AG04450 (cell line): Measurements from ENCODE around the gene LGMN. TPM values are rescaled to one million over a fixed set of nuclear protein-coding genes. Genes with fewer than 3 reads are reported as not detected.

Experiments used
- CTCF ChIA-PET: fragments of 300-600, 350-600 bp; formaldehyde crosslinking; extraction: SDS; loops from one replicate; lab custom pipeline; 2022; ENCODE audit warnings: antibody characterized with exemption, inconsistent platforms; lab: Charles Lee
- POLR2A ChIA-PET: fragments of 350-600 bp; formaldehyde crosslinking; extraction: SDS; loops from one replicate; lab custom pipeline; 2021; ENCODE audit warnings: antibody characterized with exemption, inconsistent platforms; lab: Yijun Ruan, JAX
- DNase-seq: peaks from one replicate; pipeline ENCODE4 v3.0.0-alpha.2; 2011; ENCODE audit warnings: low read depth, low spot score
- H3K27ac ChIP-seq: one replicate; pipeline ENCODE4 v1.5.1; 2012; ENCODE audit warnings: low read depth, low read length, control low read depth
- H3K27me3 ChIP-seq: one replicate; pipeline ENCODE4 v1.6.0; 2012; ENCODE audit warnings: low read length; ENCODE audit not compliant: control insufficient read depth, insufficient read depth
- H3K4me3 ChIP-seq: 2 replicates; pipeline ENCODE4 v1.5.1; 2011; ENCODE audit warnings: mild to moderate bottlenecking, low read depth, low read length, control low read depth
- H3K9me3 ChIP-seq: 2 replicates; pipeline ENCODE4 v1.5.1; 2012; ENCODE audit warnings: low read length; ENCODE audit not compliant: control insufficient read depth, insufficient read depth
- polyA plus RNA-seq: library from polyadenylated mRNA; depleted of rRNA; stranded (reverse); fragments of >200 nt; gene quantifications from 2 replicates; pipeline ENCODE4 v1.2.3, GENCODE V29; 2011
- TF ChIP-seq, protein P1 (sequence below): IDR thresholded peaks from 2 replicates; pipeline ENCODE4 v1.5.1; 2011; ENCODE audit warnings: low read depth, low read length, control low read depth, inconsistent platforms

Gene LGMN
- polyA plus RNA-seq, 1 experiment = 21.8 TPM

DNA sequence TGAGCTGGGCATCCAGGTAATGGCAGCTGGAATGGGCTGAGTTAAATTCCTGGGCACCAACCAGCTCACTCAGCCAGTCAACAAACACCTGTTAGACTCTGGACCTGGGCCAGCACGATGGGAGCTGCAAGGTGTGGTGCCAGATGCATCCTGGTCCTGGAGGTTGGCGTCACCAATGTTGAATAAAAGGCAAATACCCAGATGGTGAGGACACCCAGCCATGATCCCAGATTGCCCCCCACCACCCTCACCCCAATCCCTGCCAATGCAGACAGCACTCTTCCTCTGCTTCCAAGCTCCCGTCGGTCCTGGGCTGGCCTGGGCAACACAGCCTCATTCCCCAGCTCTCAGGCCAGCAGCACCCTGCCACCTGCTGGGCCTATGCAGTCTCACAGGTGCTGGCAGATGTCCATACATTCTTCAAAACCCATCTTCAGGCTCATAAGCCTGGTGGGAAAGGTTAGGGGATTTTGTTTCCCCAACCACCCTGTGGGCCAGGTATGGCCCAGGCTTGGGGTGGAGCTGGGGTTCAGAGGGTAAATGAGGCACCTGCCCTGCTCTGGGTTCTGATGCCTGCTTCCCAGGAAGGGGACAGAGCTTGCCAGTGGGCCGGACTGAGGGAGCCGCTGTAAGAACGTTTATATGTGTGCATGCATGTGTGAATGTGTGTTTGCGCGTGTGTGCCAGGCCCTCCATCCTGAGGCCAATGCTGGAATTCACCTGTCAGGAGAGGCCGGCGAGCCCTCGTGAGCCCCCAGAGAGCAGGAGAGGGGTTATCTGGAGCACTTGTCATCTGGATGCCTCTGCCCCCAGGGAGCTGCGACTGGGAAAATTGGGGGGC is 58.0 kb downstream of the LGMN start:
- ChIA-PET CTCF (interaction anchor here (1.1 to 6.2 kb wide), 6 partner anchors 8 to 229 kb away, joined by 3 to 164 read pairs (median 4); no protein-coding TSS in a partner anchor), POLR2A (interaction anchor here (0.8 kb wide), 1 partner anchor 43 kb away, joined by 3 read pairs; no protein-coding TSS in a partner anchor)
- Histone ChIP-seq H3K9me3 (no peaks in the 10 kb centered on the region; the same call in 1 of the 2 replicates), H3K27me3 (peaks cover 4% of the 10 kb centered on the region), H3K4me3 (no peak overlapping the region), H3K27ac (no peak overlapping the region)
- TF ChIP-seq, protein P1, sequence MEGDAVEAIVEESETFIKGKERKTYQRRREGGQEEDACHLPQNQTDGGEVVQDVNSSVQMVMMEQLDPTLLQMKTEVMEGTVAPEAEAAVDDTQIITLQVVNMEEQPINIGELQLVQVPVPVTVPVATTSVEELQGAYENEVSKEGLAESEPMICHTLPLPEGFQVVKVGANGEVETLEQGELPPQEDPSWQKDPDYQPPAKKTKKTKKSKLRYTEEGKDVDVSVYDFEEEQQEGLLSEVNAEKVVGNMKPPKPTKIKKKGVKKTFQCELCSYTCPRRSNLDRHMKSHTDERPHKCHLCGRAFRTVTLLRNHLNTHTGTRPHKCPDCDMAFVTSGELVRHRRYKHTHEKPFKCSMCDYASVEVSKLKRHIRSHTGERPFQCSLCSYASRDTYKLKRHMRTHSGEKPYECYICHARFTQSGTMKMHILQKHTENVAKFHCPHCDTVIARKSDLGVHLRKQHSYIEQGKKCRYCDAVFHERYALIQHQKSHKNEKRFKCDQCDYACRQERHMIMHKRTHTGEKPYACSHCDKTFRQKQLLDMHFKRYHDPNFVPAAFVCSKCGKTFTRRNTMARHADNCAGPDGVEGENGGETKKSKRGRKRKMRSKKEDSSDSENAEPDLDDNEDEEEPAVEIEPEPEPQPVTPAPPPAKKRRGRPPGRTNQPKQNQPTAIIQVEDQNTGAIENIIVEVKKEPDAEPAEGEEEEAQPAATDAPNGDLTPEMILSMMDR = peak; percentile 61
- DNase-seq = peak; percentile 10

DNA sequence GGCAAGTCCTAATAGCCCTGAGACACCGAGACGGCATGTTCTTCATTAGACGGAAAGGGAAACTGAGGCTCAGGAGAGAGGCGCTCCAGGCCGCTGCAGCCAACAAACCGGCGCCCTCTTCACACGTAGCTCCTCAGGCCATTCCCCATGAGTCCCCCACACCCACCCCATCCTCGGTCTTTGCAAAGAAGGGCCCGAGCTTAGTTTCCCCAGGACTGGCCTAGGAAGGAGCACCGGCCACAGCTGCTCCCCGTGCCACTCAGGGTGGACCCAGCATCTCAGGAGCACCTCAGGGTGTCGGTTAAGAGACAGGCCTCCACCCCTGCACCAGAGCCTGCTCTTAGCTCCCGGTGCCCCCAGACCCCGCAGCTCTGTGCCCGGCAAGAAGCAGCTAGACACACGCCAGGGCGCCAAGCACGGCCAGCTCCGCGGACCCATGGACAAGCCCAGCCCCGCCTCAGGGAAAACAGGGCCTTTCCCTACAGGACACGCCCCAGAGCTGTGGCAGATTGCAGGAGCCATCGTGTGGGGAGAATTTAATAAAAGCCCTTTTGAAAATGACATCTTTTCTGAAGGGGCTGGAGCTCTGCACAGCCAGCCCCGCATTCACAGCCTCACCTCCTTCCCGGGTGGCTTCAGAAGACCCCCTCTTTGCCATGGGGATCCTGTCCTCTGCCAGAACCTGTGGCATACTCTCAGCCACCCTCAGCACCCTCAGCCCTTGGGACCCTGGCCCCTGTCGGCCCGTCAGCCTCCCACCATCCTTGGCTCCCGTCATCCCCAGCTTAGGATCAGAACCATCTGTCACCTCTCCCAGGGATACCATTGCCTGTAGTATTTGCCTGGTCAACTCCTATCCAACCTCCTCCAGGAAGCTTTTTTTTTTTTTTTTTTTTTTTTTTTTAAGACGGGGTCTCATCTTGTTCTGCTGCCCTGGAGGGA is 59.7 kb downstream of the LGMN start:
- H3K4me3 ChIP-seq = no peak overlapping the region
- no peaks in the 10 kb centered on the region for H3K27me3 ChIP-seq
- ChIA-PET CTCF (interaction anchor here (0.6 to 6.2 kb wide), 7 partner anchors 10 to 630 kb away, joined by 3 to 164 read pairs (median 4); no protein-coding TSS in a partner anchor), POLR2A (no interaction called here)
- no peaks in the 10 kb centered on the region; the same call in 1 of the 2 replicates for H3K9me3 ChIP-seq
- no peak for DNase-seq
- no peak overlapping the region for H3K27ac ChIP-seq
- TF ChIP-seq, protein P1 = no peak

DNA sequence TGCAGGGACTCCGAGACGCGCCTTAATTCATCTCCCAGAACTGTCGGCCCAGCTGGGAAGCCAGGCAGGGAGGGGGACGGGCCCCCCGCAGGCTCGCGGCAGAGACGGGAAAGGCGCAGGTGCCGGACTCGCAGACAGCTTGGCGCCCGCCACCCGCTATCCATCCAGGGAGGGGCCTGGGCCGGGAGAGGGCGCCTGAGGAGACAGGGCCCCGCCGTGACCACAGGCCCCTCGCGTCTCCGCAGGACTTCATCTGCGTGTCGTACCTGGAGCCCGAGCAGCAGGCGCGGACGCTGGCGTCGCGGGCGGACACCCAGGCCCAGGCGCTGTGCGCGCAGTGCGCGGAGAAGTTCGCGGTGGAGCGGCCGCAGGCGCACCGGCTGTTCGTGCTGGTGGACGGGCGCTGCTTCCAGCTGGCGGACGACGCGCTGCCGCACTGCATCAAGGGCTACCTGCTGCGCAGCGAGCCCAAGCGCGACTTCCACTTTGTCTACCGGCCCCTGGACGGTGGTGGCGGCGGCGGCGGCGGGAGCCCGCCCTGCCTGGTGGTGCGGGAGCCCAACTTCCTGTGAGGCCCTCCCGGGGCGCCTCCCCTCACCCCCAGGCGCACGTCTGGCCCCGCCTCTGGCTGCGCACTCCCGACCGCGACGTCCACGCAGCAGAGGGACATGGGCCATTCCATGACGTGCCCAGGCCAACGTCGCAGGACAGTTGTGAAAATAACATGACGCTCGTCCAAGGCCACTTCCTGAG is 60.6 kb downstream of the LGMN start:
- no peak overlapping the region for H3K4me3 ChIP-seq
- no peak overlapping the region for H3K27ac ChIP-seq
- H3K9me3 ChIP-seq = no peaks in the 10 kb centered on the region; the same call in 1 of the 2 replicates
- ChIA-PET CTCF (interaction anchor here (0.7 to 6.2 kb wide), 6 partner anchors 18 to 582 kb away, joined by 3 to 164 read pairs (median 4); partner anchors contain the start of gene ATXN3), POLR2A (no interaction called here)
- no peak for DNase-seq
- TF ChIP-seq, protein P1 = no peak
- H3K27me3 ChIP-seq = no peaks in the 10 kb centered on the region

- no peaks in the 10 kb centered on the region; the same call in 1 of the 2 replicates for H3K9me3 ChIP-seq
- no peak overlapping the region for H3K27ac ChIP-seq
- H3K27me3 ChIP-seq = no peaks in the 10 kb centered on the region
- H3K4me3 ChIP-seq = no peak overlapping the region
- DNase-seq = peak; percentile 13
- TF ChIP-seq, protein P1 = peak; percentile 95
- ChIA-PET POLR2A (interaction anchor here (0.7 kb wide), 1 partner anchor 97 kb away, joined by 3 read pairs; no protein-coding TSS in a partner anchor), CTCF (interaction anchor here (0.6 to 6.2 kb wide), 54 partner anchors 9 to 742 kb away, joined by 3 to 164 read pairs (median 4); partner anchors contain the start of genes ATXN3, CPSF2 and NDUFB1)
Observed at GRCh38 chr14:92686900-92687427, 61.5 kb downstream of the LGMN start.
